GM19452 (cell line): Measurements from ENCODE around the gene ARNT2.
"Not testable (repeated sequence)": the region's sequence is repeated elsewhere in the genome, so short reads cannot be mapped to it uniquely, and the experiment has no call there.

Experiments
- ATAC-seq: cut with Tn5 transposase; IDR thresholded peaks from one replicate; pipeline ENCODE4 v1.9.1; 2021; ENCODE audit not compliant: unreplicated experiment

Gene ARNT2

DNA sequence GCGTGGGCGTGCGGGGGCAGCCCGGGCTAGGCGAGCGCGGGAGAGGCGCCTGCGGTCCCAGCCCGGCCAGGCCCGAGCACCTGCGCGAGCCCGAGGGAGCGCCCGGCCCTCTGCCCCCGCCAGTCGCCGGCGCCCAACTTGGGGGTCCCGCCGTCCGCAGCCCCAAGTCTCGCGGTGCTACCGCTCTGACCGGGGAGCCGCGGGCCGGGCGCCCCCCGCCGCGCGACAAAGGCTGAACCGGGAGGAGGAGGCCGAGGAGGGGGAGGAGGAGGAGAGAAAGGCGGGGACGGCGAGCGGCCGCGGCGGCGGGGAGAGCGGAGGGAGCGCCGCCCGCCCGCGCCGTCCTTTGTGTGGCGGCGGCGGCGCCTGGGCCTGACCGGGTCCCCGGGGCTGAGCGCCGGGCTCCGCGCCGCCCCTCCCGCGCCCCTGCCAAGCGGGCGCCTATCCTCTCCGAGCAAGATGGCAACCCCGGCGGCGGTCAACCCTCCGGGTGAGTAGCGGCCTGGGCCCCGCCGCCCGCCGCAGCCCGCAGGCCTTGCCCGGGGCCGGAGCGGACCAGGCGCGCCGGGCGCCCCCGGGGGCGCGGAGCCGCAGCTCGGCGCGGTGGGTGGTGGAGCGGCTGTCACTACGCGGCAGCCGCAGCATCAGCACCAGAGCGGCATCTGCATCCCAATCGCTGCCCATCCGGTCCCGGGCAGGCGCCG is at the start of gene ARNT2:
Gene ARNT2, plus strand, starts transcription at position 326 of the 704 bp plus-strand sequence. Its CDS starts 134 bp downstream, at position 460.
- ATAC-seq = no peak

- ATAC-seq = no peak
Observed at GRCh38 chr15:80367094-80367493, 37.1 kb upstream of the ARNT2 start.

- ATAC-seq = no peak
Observed at GRCh38 chr15:80367661-80368060, 36.5 kb upstream of the ARNT2 start.

DNA sequence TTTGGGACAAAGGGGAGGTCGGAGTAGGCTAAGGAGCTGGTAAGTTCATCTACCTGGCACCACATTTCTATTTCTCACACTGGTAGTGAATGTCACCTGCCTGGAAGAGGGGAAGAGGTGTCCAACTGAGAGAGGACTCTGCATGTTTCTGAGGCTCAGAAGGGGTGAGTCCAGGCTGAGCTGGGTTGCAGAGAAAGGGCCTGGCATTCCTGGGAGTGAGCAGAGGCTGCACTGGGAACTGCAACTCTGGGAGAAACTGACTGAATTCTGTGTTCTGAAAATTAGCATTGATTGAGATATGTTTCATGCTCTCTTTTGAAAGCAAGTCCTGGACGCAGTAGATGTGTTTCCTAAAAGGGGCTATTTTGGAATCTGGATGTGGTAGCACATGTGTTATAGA is 32.3 kb upstream of the ARNT2 start:
- no peak for ATAC-seq

DNA sequence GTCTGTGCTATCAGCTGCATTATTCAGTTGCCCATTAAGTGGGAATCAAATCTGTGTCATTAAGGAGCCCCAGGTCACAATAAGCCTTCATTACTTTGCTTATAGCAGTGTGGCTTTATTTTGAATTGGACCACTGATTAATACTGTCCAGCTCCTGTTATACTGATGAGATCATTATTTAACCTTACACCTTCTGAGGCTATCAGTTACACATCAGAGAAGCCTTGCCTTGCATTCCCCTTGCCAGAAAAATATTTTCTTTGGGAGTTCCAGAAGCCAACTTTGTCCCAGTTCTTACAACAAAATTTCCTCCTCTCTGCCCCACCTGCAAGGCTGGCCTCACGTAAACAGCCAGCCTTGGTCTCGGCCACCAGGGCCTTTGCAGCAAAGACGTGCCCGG is 29.7 kb upstream of the ARNT2 start:
- no peak for ATAC-seq

GRCh38 chr15:80375968-80376891 is 28.0 kb upstream of the ARNT2 start:
- no peak for ATAC-seq

GRCh38 chr15:80379693-80380092 is 24.5 kb upstream of the ARNT2 start:
- ATAC-seq = no peak

- no peak for ATAC-seq
Observed at GRCh38 chr15:80380154-80380553, 24.0 kb upstream of the ARNT2 start.

DNA sequence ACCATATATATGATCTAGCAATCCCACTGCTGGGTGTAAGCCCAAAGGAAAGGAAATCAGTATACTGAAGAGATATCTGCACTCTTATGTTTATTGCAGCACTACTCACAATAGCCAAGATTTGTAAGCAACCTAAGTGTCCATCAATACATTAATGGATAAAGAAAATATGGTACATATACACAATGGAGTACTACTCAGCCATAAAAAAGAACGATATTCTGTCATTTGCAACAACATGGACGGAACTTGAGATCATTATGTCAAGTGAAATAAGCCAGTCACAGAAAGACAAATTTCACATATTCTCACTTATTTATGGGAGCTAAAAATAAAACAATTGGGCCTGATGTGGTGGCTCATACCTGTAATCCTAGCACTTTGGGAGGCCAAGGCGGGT is 21.9 kb upstream of the ARNT2 start:
- no peak for ATAC-seq

DNA sequence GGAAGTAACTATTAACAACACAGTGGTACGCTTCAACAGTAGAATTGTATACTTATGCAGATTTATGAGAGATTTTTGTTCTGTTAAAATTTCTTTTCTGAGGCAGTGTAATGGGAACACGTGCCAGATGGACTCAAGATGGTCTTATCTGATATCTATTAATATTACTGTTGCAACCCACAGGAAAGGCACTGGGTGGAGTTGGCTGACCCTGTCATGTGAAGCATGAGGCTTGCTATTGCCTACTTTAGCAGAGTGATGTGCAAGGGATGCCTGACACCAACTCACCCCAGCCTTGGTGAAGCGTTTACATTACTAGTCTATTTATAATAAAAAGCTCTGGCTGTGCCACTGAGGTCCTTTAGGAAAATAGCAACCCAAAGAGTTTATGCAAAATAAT is 19.8 kb upstream of the ARNT2 start:
- ATAC-seq = no peak

- no peak for ATAC-seq
Observed at GRCh38 chr15:80386151-80386550, 18.0 kb upstream of the ARNT2 start.

- ATAC-seq = no peak
Observed at GRCh38 chr15:80388326-80388725, 15.9 kb upstream of the ARNT2 start.

- no peak for ATAC-seq
Observed at GRCh38 chr15:80389370-80389769, 14.8 kb upstream of the ARNT2 start.

DNA sequence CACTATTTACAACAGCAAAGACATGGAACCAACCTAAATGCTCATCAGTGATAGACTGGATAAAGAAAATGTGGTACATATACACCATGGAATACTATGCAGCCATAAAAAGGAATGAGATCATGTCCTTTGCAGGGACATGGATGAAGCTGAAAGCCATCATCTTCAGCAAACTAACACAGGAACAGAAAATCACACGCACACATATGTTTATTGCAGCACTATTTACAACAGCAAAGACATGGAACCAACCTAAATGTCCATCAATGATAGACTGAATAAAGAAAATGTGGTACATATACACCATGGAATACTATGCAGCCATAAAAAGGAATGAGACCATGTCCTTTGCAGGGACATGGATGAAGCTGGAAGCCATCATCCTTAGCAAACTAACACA is 13.2 kb upstream of the ARNT2 start:
- not testable (repeated sequence) for ATAC-seq

DNA sequence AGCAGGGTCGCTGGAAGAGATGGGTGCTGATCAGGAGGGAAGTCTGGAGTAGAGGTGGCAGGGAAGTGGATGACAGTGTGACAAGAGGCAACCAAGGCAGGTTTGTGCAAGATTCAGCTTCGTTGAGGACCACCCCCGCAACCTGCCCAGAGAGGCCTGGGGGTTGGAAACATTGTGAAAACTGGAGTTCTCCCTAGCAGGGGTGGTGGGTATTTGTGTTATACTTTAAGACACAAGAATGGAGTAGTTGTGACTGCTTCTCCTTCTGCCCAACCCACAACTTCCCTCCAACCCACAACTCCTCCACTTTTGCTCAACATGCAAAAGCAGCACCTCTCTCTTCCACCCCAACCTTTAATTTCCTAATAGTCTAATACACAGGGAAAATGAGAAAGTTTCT is 8.6 kb upstream of the ARNT2 start:
- no peak for ATAC-seq

DNA sequence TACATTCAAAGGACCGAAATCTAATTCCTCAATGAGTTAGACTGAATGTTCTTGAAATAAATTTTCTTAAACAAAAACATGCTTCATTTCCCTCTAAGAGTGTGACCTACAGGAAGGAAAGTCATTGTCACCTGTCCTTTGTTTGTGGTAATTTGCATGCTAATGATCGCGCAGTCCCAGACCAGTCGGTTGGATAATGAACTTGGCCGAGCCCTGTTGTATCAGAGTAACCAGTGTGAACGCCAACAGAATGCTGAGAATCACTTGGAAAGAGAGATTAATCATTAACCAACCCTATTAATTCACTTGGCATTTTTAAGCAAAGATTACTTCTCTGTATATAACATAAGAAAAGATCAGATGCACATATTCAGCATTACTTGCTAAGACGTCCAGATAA is 8.1 kb upstream of the ARNT2 start:
- no peak for ATAC-seq

DNA sequence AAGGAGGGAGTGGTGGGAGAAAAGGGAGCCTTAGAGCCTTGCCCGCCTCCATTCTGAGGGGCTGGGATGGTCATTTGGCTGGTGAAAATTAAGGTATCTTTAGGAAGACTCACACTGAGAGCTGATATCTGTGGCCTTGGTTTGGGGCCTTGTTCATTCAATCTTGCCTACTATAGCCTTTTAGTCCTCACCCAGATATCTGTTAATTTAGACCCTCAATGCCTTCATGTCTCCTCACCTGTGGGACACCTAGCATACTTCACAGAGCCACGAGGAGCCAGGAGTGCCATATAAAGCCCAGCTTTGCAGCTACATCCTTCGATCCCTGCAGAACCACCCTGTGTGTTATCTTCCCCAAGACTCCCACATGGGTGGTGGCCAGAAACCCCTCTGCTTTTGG is 4.7 kb upstream of the ARNT2 start:
- no peak for ATAC-seq

DNA sequence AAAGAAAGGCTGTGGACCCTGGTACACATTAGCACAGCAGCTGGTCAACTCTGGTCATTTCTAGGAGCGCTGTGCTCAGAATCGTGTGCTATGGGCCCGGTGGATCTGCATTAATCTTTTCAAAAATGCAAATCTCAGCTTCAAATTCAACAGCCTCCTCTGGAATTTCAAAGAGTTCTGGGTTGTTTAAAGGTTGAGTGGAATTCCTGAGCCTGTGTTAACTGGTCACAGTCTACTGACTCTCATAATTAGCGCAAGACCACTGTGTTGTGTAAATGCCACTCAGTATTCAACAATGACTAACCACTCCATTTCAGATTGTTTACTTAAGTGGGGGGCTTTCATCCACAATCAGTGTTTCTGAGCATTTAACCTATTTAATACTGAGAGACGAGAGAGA is 2.7 kb upstream of the ARNT2 start:
- no peak for ATAC-seq

DNA sequence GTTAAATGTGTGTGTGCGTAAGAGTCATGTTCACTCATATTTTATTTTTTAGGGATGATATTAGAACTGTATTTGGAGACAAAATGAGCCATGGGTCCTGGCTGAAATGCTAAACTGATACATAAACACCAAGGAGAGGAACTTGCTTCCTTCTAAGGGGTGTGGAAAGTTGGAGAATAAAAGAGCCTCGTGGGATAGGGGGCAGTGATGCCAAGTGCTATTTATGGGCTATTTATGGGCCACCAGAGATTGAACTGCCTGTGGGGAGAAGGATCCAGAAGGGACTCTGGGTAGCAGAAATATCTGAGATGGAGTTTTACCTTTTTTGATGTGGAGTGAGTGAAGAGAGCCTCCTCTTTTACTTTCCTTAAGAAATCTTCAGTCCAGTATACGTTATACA is 1.8 kb upstream of the ARNT2 start:
- no peak for ATAC-seq

GRCh38 chr15:80403712-80404056 is 498 bp upstream of the ARNT2 start:
- no peak for ATAC-seq

- no peak for ATAC-seq
Observed at GRCh38 chr15:80404761-80405553, 775 bp downstream of the ARNT2 start.

- no peak for ATAC-seq
Observed at GRCh38 chr15:80405554-80405850, 1.3 kb downstream of the ARNT2 start.
